Epidermal melanocyte (primary cell): ENCODE data around the gene REP15.
"Not testable (repeated sequence)": the region's sequence is repeated elsewhere in the genome, so short reads cannot be mapped to it uniquely, and the experiment has no call there.

Experiments
- DNase-seq: peaks from one replicate; pipeline ENCODE4 v3.0.0; 2011; ENCODE audit warnings: low spot score; ENCODE audit not compliant: insufficient read length

The REP15 gene

GRCh38 chr12:27696864-27697564, 767 bp downstream of the REP15 start:
- DNase-seq, result no peak

- no peak for DNase-seq
These were observed 7.6 kb downstream of the REP15 start for GRCh38 chr12:27703720-27704452.

- no peak for DNase-seq
These were observed 9.0 kb downstream of the REP15 start for GRCh38 chr12:27705263-27705662.

GRCh38 chr12:27707216-27707615, 11.0 kb downstream of the REP15 start:
- no peak for DNase-seq

GRCh38 chr12:27709212-27709931, 13.1 kb downstream of the REP15 start:
- no peak for DNase-seq

GRCh38 chr12:27709932-27710591, 13.8 kb downstream of the REP15 start:
- no peak for DNase-seq

GRCh38 chr12:27710592-27711316, 14.5 kb downstream of the REP15 start, which contains the start of gene MRPS35:
Gene MRPS35 (plus strand): TSS chr12:27710832. CDS start chr12:27710844, 12 bp downstream.
- DNase-seq, result no peak

- DNase-seq, result no peak
These were observed 15.1 kb downstream of the REP15 start for GRCh38 chr12:27711317-27711682.

GRCh38 chr12:27711967-27712366, 15.7 kb downstream of the REP15 start:
- DNase-seq, result no peak

- DNase-seq, result no peak
These were observed 27.0 kb downstream of the REP15 start for GRCh38 chr12:27723212-27723611.

- DNase-seq, result no peak
These were observed 33.9 kb downstream of the REP15 start for GRCh38 chr12:27730097-27730588.

GRCh38 chr12:27732281-27732680, 36.0 kb downstream of the REP15 start:
- DNase-seq, result no peak

- DNase-seq, result no peak
These were observed 36.9 kb downstream of the REP15 start for GRCh38 chr12:27733052-27733656.

- DNase-seq, result no peak
These were observed 37.5 kb downstream of the REP15 start for GRCh38 chr12:27733791-27734190.

- not testable (repeated sequence) for DNase-seq
These were observed 38.1 kb downstream of the REP15 start for GRCh38 chr12:27734321-27734720.

GRCh38 chr12:27743601-27744000, 47.4 kb downstream of the REP15 start:
- DNase-seq, result no peak

GRCh38 chr12:27745734-27746133, 49.5 kb downstream of the REP15 start:
- not testable (repeated sequence) for DNase-seq
